GM21447 (cell line): Measurements from ENCODE around the gene TMEM198.

Experiments used
- ATAC-seq: cut with Tn5 transposase; IDR thresholded peaks from one replicate; pipeline ENCODE4 v1.9.1; 2021; ENCODE audit not compliant: unreplicated experiment

TMEM198 gene

GRCh38 chr2:219542931-219543595 is 765 bp upstream of the TMEM198 start:
- peak; percentile 32 for ATAC-seq

- ATAC-seq, result no peak
Observed at GRCh38 chr2:219544567-219544966, 739 bp downstream of the TMEM198 start.

GRCh38 chr2:219545295-219545942 is 1.6 kb downstream of the TMEM198 start:
- no peak for ATAC-seq

- ATAC-seq, result no peak
Observed at GRCh38 chr2:219545943-219546352, 2.1 kb downstream of the TMEM198 start.

GRCh38 chr2:219547621-219548020 is 3.8 kb downstream of the TMEM198 start:
- ATAC-seq, result no peak

GRCh38 chr2:219548990-219549389 is 5.2 kb downstream of the TMEM198 start:
- no peak for ATAC-seq

- ATAC-seq, result no peak
Observed at GRCh38 chr2:219549619-219550018, 5.8 kb downstream of the TMEM198 start.

- peak; percentile 31 for ATAC-seq
Observed at GRCh38 chr2:219551441-219552381, 7.9 kb downstream of the TMEM198 start.

- peak; percentile 83 for ATAC-seq
Observed at GRCh38 chr2:219552382-219553167, 8.7 kb downstream of the TMEM198 start.

- no peak for ATAC-seq
Observed at GRCh38 chr2:219553168-219553417, 9.3 kb downstream of the TMEM198 start.

GRCh38 chr2:219553463-219553963 is 9.7 kb downstream of the TMEM198 start:
- ATAC-seq, result no peak

GRCh38 chr2:219554350-219554749 is 10.5 kb downstream of the TMEM198 start:
- no peak for ATAC-seq

GRCh38 chr2:219555956-219556355 is 12.1 kb downstream of the TMEM198 start:
- no peak for ATAC-seq

GRCh38 chr2:219556413-219556812 is 12.6 kb downstream of the TMEM198 start:
- ATAC-seq, result no peak

GRCh38 chr2:219557320-219557719 is 13.5 kb downstream of the TMEM198 start:
- ATAC-seq, result no peak

GRCh38 chr2:219557791-219558785 is 14.3 kb downstream of the TMEM198 start:
- no peak for ATAC-seq

GRCh38 chr2:219559156-219559915 is 15.5 kb downstream of the TMEM198 start:
- ATAC-seq, result no peak

- no peak for ATAC-seq
Observed at GRCh38 chr2:219560037-219560892, 16.4 kb downstream of the TMEM198 start.
